GM20431 (cell line): ENCODE measurements around the gene SEMA3G.

Experiments used
- in situ Hi-C: fragments of 300-500 bp; cut with MseI, MboI; formaldehyde crosslinking; loops from one replicate; pipeline ENCODE4 v1.15.0; 2020; ENCODE audit warnings: low sequenced_read_pairs; ENCODE audit not compliant: unreplicated experiment

Gene SEMA3G

DNA sequence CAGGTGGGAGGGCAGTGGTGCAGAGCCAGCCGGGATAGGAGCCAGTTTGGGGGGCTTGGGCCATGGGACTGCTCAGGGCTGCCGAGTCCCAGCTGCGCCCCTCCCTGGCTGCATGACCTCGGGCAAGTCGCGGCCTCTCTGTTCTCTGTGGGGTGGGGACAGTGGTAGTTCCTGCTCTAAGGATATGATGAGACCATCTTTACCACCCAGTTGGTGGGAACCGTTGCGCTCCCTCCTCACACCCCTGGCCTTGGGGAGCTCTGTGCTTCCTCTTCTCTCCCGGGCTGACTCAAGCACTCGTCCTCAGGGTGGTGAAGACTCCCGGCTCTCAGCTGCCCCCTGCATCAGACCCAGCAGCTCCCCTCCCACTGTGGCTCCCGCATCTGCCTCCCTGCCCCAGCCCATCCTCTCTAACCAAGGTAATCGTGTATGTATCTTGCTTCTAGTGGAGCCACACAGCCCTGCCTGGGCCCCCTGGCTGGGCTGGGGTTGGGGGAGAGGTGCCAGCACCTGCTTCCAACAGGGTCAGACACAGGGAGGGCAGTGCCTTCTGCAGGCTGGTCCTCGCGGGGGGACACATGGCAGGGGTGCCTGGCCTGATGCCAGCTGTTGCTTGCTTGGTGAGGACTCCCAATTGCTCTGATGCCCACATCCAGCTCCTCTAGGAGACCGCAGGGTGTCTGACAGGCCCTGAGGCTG lies 35.1 kb upstream of the SEMA3G start:
- in situ Hi-C loops: no loop called here

DNA sequence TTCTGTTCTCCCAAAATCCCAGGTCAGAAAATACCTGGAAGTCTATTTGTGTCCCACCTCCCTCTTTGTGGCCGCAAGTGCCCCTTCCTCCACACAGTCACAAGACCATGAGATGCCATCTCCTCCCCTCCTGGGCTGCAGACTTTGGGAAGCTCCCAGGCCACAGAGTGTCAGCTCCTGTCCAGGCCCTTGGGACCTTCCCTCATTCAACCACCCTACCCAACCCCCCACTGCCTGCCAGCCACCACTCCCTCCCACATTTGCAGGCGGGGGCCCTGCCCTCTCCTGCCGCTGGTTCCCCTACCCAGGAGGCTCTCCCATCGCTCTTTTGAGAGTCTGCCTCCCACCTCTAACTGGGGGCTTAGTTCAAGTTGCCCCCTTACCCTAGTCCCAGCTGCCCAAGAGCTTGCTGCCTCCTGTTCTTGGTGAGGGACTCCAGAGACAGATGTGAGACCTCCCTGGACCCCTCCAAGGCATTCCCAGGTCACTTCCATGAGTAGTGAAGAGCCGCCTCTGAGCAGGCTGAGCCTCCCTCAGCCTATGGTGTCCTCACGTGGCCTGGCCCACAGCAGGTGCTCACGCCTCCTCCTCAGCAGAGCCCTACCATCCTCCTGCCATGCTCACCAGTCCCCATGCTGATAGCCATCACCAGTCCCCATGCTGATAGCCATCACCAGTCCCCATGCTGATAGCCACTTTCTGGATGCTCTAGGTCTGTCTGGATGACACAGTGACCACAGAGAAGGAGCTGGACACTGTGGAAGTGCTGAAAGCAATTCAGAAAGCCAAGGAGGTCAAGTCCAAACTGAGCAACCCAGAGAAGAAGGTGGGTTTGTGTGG lies 34.4 kb upstream of the SEMA3G start:
- in situ Hi-C loops: no loop called here

DNA sequence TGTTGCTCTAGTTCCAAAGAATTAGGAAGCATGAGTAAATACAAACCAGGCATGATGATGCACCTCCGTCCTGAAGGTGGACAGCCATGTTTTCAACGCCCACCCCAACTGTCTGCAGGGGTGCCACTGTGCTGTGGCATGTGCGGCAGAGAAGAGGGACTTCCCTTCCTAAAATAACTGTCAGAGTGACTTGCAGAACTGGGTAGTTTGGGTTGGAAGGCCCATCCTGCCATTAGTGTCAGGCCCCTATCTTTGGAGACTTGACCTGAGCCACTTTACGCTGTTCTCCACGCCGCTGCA lies 32.8 kb upstream of the SEMA3G start:
- in situ Hi-C loops: no loop called here

DNA sequence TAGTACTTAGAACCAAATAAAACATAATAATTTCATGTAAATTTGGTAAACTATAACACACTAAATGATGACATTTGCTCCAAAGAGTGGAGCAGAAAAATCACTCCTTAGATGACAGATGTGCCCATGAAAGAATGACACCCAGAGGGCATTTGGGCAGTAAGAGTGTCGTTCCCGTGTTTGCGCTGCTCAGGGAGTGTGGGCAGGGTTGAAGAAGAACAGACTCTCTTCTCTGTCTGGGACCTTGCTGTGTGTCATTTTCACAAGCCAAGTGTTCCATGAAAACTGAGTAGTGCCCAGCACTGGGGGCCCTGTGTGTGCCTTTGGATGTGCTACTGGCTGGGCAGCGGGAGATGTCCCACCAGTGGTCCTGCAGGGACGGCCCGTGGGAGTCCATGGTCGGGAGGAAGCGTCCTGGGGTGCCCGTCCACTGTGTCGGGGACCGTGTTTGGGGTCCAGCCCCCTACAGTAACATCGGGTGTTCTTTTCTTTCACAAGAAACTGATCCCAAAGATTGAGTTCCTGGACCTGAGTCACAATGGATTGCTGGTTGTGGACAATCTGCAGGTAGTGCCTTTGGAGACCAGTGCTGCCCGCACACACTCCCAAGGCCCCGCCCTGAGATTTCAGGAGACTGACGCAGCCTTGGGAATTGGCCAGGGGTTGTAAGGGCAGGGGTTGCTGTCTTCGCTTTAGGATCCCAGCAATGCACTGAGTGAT lies 32.3 kb upstream of the SEMA3G start:
- in situ Hi-C loops: no loop called here

DNA sequence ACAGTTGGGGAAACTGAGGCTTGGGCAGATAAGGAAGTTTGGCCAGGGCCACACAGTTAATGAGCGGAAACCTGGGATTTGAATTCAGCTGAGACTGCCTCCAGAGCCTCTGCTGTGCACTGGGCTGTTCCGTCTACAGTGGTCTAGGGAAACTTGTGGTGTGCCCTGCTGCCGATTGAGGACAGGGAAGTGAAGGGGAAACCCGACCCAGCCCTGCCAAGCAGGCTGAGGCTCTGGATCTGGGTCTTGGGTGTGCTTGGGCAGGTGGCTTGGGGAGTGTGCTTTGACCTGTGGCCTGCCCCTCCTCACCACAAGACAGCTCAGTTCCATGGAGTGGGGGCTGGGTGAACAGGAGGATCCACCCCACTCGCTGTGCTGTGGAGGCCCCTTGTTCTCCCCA lies 28.1 kb upstream of the SEMA3G start:
- in situ Hi-C loops: no loop called here

DNA sequence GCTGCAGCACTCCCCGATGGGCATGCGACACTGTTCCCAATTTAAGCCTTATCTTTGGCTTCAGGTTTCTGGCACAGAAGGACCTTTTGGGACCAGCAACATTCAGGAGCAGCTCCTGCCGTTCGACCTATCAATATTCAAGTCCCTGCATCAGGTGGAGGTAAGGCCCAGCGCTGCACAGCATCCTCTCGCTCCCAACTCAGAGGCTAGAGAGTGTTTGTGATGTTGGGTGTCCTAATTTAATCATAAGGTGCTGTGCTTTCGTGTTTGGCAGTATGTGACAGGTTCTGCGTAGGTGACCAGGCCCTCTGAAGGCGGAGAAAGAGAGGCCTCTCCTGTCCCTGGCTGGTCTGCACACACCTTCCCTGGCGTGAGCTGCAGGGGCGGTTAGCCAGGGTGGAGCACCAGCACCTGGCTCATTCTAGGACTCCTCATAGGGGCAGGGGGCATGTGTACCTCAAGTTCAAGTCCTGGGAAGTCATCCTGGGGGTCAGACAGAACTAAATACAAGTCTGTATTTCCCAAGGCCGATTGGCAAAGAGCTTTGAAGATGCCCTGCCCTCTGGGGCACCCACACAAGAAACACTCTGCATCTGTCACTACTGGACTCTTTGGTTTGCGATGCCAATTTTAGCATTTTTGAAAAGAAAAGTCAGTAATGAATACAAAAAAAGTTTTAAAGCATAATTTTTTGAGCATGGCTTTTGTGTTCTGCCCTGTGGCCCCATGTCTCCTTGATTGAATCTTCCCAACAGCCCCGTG lies 27.5 kb upstream of the SEMA3G start:
- in situ Hi-C loops: no loop called here

DNA sequence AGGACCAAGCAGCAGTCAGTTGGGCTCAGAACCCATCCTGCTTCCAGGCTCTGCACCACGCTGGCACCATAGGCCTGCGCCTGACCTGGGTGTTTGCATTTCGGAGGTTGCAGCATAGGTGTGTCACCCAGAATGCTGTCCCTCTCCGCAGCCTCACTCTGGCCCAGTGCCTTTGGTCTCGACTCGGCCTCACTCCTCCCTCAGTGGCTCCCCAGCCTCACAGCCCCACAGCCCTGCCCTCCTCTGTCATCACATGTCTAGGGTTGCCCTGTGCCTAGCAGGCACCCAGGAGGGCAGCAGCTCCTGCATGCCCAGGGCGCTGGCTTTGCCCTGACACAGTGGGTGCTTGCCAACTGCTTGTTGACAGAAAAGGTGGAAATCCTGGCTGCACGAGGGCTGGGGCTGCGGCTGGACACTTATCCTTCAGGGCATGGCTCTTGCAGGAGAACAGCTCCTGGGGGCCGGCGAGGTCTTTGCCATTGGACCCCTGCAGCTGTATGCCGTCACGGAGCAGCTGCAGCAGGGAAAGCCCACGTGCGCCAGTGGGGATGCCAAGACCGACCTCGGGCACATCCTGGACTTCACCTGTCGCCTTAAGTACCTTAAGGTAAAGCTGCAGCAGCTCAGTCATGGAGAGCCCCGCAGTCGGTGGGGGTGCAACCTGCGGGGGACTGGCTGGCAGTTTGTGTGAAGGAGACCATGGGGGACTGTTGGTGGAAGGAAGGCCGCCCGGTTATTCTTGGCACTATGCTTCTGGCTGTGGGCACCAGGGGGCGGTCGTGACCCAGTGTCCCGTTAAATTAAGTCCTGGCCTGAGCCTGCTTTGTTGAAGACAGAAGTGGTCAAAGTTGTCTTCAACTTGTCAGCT lies 26.7 kb upstream of the SEMA3G start:
- in situ Hi-C loops: no loop called here

DNA sequence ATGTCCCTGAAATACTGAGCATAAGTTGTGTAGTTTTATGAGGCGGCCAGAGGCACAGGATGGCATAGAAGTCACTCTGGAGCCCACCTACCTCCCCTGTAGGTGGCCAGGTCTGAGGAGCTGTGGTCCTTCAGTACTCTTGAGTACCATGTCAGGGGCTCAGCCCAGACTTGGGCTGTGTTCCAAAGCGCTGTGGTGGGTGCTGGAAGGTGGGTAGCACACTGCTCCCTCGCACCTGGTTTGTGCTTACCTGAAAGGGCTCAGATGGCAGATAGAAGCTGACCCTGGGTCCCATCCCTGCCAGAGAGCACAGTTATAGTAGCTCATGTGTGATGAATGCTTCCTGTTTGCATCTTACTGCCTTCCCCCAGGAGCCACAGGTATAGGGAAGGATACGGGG lies 26.0 kb upstream of the SEMA3G start:
- in situ Hi-C loops: no loop called here

DNA sequence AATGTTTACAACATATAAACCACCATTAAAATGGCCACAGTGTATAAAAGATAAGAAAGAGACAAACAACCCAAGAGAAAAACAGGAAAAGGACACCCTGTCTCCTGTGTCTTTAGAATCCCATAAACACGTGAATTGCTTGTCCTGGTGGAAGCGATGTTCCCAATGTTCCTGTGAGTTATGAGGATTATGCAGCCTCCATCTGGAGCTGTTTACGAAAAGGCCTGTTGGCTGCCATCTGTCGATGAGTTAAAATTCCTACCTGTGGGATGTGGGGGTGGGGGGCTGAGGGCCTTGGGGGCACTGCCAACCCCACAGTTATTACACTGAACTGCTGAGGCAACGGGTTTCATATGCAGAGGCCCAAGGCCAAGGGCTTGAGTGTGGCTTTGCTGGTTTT lies 24.1 kb upstream of the SEMA3G start:
- in situ Hi-C loops: no loop called here

DNA sequence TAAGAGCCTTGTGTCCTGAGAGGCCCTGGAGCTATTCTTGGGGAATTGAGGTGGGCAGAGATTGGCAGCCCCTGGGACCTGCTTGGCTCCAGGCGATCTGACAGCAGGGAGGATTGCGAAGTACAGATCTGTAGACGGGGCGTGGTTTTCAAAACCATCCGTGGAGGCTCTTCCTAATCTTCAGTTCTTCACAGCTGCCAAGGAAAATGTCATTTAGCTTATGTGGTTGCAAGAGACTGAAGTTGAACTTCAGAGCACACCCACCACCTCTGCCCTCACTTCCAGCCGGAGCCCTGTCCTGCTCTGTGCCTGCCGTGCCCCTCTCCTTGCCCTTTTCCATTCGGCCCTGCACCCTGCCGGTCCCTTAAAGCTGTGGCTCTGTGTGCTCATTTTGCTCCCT lies 23.4 kb upstream of the SEMA3G start:
- in situ Hi-C loops: no loop called here

DNA sequence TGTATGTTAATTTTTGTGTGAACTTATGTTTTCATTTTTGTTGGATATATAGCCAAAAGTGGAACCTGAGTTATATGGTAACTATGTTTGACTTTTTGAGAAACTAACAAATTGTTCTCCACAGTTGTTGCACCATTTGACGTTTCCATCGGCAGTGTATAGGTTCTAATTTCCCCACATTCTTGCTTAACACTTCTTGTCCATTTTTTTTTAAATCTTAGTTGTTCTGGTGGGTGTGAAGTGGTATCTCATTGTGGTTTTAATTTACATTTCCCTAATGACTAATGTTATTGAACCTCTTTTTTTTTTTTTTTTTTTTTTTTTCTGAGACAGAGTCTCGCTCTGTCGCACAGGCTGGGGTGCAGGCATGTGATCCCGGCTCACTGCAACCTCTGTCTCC lies 18.5 kb upstream of the SEMA3G start:
- in situ Hi-C loops: no loop called here

DNA sequence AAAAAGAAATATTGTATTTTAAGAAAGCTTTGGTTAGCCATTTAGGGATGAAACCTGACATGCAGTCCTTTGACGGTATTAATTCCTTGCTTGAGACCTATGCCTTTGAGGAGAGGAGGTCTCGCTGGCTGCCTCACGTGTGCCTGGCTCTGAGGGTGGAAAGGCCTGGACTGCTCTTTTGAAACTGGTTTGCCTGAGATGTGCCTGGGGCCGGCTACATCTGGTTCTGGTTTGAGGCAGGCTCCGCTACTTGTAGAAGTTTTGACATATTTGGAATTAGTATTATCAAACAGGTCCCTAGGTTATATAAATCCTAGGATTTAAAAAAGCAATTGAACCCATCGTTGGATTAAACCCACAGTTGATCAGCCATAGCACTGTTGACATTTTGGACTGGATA lies 17.0 kb upstream of the SEMA3G start:
- in situ Hi-C loops: no loop called here

DNA sequence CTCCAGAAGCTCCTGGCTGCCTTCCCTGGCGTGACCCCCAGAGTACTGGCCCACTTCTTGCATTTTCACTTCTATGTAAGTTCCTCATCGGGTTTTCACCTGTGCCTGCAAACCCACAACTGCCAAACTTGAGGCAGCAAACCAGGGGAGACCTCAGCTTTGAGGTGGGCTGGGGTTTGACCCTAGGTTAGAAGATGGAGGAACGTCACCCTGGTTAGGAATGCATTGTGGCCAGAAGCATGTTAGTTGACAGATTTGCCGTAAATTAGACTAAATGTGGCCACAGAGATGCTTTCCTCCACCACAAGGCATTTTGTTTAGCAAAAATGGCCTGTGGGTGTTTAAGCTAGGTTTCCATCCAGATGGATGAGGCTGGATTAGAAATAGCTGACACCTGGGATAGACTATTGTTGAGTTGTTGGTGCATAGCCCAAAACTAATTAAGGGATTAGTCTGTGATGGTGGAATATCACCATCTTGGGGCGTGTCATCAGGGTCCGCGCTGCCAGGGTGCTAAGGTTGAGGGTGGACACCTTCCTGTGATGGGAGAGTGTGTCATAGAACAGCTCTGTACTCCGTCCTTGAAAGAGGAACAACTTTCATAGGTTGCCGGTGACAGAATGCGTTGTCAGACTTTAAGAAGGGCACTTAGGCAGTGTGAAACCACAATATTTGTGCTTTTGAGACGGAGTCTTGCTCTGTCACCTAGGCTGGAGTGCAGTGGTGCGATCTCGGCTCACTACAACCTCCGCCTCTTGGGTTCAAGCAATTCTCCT lies 14.1 kb upstream of the SEMA3G start:
- in situ Hi-C loops: no loop called here

DNA sequence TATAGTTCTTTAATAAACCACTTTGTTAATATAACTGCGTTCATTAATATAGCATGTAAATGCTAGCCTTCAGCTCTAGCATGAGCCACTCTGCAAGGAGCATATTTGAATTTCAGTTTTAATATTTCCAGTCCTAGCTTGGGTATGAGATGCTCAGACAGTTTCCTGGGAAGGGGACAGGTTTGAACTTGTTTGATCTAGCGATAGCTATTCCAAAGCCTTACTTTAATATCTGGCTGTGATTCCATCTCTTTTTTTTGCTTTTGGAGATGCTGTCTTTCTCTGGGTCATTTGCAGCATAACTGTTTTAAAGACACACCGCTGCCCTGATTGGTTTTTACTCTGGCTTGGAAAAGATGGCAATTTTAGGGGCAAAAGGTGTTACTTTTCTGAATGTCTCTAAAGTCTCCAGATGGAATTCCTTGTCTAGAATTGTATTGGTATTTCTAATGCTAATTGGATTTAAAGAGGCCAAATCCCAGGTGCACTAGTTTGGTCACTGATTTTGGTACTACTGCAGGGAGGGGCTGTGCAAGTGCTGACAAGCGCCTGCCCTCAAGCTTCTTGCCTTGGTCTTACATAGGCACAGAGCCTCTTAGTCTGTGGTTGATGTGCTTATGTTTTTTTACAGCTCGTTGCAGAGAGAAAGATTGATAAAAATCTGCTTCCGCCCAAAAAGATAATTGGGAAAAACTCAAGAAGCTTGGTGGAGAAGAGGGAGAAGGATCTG lies 13.3 kb upstream of the SEMA3G start:
- in situ Hi-C loops: no loop called here

DNA sequence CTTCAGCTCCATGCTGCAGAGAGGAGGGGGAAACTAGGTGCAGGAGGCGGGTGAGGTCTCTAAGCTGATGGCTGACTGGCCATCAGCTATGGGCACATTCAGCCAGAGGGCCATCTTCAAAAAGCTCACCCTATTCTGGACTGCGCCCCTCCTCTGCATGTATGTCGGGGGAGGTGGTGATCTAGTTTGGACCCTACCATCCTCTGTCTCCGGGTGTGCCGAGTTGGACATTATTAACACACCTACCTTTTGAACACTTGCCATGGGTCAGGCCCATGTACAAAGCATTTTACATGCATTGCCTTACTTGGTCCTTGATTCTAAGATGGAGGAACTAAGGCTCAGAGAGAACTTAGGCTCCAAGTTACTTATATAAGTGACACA lies 11.9 kb upstream of the SEMA3G start:
- in situ Hi-C loops: no loop called here

DNA sequence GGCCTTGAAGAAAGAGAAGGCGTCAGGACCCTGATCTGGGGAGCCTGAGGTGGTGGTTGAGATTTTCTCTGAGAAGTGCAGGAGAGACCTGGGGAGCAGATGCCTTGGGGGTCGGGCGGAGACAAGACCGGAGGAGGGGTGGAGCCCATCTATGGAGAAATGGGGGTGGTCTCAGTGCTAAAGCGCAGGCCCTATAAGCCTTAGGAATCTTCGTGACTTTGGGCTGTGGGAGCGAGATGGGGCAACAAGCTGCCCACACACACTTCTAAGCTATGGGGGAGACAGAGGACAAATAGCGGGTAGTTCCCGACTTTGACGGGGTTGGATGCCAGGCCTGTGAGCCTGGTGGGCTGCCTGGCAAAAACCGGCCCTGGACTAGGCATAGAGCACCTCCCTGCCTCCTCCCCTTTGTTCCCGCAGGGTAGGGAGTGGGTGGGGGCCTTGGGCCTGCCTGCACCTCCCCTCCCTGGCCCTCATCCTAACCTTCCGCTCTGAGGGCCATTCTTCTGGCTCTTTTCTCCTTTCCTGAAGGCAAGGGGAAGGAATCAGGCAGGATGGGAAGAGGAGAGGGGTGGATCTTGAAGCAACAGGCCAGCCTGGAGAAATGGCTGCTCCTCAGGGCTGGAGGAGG lies 11.4 kb upstream of the SEMA3G start:
- in situ Hi-C loops: no loop called here

DNA sequence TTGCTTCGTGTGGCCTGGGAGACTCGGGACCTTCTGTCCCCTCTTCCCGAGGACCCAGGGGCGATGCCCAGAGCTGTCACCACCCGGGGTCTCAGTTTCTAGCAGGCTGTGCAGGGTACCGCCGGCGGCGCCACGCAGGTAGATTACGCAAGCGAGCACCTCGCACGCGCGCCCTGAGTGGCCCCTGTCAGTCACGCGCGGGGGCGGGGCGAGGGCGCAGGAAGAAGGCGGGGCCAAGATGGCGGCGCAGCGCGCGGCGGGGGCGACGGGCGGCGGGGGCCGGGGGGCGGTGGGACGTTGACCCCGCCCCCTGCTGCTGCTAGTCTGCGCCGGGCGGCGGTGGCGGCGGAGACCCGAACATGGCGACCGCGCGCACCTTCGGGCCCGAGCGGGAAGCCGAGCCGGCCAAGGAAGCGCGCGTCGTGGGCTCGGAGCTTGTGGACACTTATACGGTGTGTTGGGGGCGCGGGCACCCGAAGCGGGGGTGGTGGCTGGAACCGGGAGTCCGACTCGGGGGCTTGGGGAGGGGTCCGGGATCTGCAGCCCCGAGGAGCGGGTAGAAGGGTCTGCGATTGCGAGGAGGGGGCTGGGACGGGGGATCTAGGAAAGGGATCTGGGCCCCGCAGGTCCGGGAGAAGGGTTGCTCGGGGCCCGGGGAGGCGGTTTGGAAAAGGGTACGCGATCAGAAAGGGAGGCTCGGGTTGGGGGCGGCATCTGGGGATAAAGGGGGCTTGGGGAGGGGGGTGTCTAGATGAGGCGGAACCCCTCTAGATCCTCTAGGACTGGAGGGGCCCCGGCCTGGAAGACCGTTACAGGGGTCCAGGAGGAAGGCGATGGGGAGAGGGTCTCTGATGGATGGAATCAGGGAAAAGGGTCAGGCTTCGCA lies 10.6 kb upstream of the SEMA3G start, which contains the start of gene NISCH:
Gene NISCH, plus strand, starts transcription at position 322 of the 886 bp plus-strand sequence. Its CDS starts 38 bp downstream, at position 360.
- in situ Hi-C loops: no loop called here
